Glutamatergic neuron (in vitro differentiated cells): ENCODE measurements around the gene FAS. TPM values are rescaled to one million over a fixed set of nuclear protein-coding genes. Genes with fewer than 3 reads are reported as not detected.
"Not testable (repeated sequence)": the region's sequence is repeated elsewhere in the genome, so short reads cannot be mapped to it uniquely, and the experiment has no call there.

Source experiments
- DNase-seq: peaks from one replicate; pipeline ENCODE4 v3.0.0; 2022
- H3K27ac Mint-ChIP-seq: one replicate; pipeline ENCODE4 v1.8.0; 2020; ENCODE audit warnings: mild to moderate bottlenecking, mixed read lengths, inconsistent platforms; ENCODE audit not compliant: unreplicated experiment
- H3K27me3 Mint-ChIP-seq: one replicate; pipeline ENCODE4 v1.8.0; 2020; ENCODE audit warnings: mild to moderate bottlenecking, moderate library complexity, mixed read lengths, inconsistent platforms; ENCODE audit not compliant: unreplicated experiment
- H3K36me3 Mint-ChIP-seq: one replicate; pipeline ENCODE4 v1.8.0; 2020; ENCODE audit warnings: mild to moderate bottlenecking, mixed read lengths, inconsistent platforms; ENCODE audit not compliant: unreplicated experiment
- H3K4me1 Mint-ChIP-seq: one replicate; pipeline ENCODE4 v1.8.0; 2020; ENCODE audit warnings: mild to moderate bottlenecking, low read depth, mixed read lengths, inconsistent platforms; ENCODE audit not compliant: unreplicated experiment
- H3K4me3 Mint-ChIP-seq: one replicate; pipeline ENCODE4 v1.8.0; 2020; ENCODE audit warnings: mild to moderate bottlenecking, mixed read lengths, inconsistent platforms; ENCODE audit not compliant: unreplicated experiment
- H3K9me3 Mint-ChIP-seq: one replicate; pipeline ENCODE4 v1.8.0; 2020; ENCODE audit warnings: mild to moderate bottlenecking, moderate library complexity, mixed read lengths, inconsistent platforms; ENCODE audit not compliant: unreplicated experiment
- total RNA-seq: library from RNA; stranded (reverse); fragmentation: NEBNext Ultra II Directional; extraction: Animal tissue kit (Norgen Biotek cat#: 25700); gene quantifications from one replicate; pipeline ENCODE4 v1.2.1, GENCODE V29; 2021; ENCODE audit not compliant: unreplicated experiment
- TF ChIP-seq, protein P1 (sequence below): fragments of 200-600 bp; sonication (generic); IDR thresholded peaks from one replicate; pipeline ENCODE4 v1.5.0; 2021; ENCODE audit not compliant: partially characterized antibody, unreplicated experiment

FAS gene
- total RNA-seq, 1 donor from 2014 or later = 0.69 TPM

DNA sequence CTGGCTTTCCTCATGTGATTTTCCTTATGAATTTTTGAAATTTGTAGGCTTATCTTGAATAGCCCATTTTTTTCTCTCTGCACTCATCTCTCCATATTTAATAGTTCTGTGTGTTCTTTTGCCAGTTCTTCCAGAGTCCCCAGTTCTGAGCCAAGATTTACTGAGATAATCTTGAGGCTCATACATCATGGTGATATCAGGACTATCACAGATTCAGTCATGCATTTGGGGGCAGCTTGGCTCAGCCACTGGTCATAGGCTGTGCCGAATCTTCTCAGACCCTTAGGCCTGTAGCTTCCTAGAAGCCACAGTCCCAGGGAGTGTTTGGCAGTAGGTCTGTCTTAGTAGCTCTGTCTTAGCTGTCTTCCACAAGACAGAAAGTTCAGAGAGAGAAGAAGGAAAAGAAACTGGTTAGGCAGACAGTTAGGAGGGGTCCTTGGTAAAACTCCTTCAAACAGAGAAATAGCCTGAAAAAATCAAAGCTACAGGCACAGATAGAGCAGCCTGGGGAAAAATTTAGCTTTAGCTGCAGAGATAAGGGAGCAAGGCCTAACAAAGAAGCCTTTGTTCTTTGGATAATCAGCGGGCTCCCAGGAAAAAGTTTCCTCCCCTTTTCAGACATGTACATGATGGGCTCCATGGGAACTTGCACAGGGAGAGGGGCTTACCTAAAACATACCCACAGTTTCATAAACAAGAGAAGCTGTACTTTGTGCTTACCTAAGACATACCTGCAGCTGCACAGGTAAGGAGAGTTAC is 29.1 kb downstream of the FAS start:
- TF ChIP-seq, protein P1, sequence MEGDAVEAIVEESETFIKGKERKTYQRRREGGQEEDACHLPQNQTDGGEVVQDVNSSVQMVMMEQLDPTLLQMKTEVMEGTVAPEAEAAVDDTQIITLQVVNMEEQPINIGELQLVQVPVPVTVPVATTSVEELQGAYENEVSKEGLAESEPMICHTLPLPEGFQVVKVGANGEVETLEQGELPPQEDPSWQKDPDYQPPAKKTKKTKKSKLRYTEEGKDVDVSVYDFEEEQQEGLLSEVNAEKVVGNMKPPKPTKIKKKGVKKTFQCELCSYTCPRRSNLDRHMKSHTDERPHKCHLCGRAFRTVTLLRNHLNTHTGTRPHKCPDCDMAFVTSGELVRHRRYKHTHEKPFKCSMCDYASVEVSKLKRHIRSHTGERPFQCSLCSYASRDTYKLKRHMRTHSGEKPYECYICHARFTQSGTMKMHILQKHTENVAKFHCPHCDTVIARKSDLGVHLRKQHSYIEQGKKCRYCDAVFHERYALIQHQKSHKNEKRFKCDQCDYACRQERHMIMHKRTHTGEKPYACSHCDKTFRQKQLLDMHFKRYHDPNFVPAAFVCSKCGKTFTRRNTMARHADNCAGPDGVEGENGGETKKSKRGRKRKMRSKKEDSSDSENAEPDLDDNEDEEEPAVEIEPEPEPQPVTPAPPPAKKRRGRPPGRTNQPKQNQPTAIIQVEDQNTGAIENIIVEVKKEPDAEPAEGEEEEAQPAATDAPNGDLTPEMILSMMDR = no peak
- Mint-ChIP-seq H3K36me3 (peaks cover 11% of the 10 kb centered on the region), H3K27ac (no peak overlapping the region), H3K4me3 (no peak overlapping the region), H3K9me3 (peaks cover 3% of the 10 kb centered on the region), H3K4me1 (no peaks in the 10 kb centered on the region), H3K27me3 (peaks cover 2% of the 10 kb centered on the region)
- DNase-seq = no peak

DNA sequence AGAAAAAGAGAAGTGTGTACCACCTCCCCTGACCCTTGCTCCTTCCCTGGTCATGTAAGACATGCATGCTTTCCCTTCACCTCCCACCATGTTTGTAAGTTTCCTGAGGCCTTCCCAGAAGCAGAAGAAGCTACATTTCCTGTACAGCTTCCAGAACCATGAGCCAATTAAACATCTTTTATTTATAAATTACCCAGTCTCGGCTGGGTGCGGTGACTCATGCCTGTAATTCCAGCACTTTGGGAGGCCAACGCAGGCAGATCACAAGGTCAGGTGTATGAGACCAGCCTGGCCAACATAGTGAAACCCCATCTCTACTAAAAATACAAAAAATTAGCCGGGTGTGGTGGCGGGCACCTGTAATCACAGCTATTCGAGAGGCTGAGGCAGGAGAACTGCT is 30.9 kb downstream of the FAS start:
- H3K36me3 Mint-ChIP-seq = peaks cover 11% of the 10 kb centered on the region
- H3K9me3 Mint-ChIP-seq, H3K27ac Mint-ChIP-seq, H3K4me3 Mint-ChIP-seq, H3K4me1 Mint-ChIP-seq, DNase-seq, H3K27me3 Mint-ChIP-seq: not testable (repeated sequence)

DNA sequence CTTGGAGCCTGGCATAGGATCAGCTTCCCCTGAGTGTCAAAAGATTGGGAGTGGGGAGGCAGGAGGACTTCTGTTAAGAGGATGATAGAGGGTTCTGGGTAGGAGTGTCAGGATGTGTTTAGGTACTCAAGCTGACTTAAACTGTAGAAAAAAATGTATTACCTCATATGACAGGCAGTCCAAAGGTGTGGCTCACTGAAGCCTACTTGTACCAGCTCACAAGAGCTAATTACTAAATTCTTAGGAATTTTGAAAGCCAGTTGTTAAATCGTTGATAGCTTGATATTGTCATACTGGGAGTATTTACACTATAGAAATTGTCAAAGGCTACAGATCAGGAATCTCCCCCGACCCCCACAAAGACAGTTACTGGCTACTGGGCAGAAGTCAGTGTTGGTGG is 32.1 kb downstream of the FAS start:
- Mint-ChIP-seq H3K27me3 (peaks cover 2% of the 10 kb centered on the region), H3K9me3 (peaks cover 3% of the 10 kb centered on the region), H3K4me1 (no peaks in the 10 kb centered on the region), H3K36me3 (peaks cover 11% of the 10 kb centered on the region), H3K27ac (no peak overlapping the region), H3K4me3 (no peak overlapping the region)
- TF ChIP-seq, protein P1 = no peak
- DNase-seq = no peak

DNA sequence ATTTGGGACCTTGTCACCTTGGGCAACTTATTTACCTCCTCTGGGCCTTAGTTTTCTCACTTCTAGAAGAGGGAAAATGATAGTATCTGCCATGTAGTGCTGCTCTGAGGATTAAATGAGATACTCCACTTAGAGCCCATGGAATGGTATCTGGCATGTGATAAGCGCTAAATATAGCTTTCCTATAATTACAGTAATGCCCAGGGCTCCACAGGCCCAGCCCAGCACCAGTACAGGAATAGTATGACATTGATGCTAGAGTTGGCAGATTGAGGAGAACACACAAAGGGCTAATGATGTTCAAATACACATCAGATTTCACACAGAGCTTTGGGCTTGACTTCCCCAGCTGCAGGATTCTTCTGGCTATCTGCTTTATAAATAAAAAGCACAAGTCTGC is 34.9 kb downstream of the FAS start:
- no peaks in the 10 kb centered on the region for H3K36me3 Mint-ChIP-seq
- no peak overlapping the region for H3K4me3 Mint-ChIP-seq
- no peaks in the 10 kb centered on the region for H3K4me1 Mint-ChIP-seq
- H3K9me3 Mint-ChIP-seq = no peaks in the 10 kb centered on the region
- TF ChIP-seq, protein P1 = no peak
- no peak overlapping the region for H3K27ac Mint-ChIP-seq
- no peak for DNase-seq
- H3K27me3 Mint-ChIP-seq = peaks cover 4% of the 10 kb centered on the region

DNA sequence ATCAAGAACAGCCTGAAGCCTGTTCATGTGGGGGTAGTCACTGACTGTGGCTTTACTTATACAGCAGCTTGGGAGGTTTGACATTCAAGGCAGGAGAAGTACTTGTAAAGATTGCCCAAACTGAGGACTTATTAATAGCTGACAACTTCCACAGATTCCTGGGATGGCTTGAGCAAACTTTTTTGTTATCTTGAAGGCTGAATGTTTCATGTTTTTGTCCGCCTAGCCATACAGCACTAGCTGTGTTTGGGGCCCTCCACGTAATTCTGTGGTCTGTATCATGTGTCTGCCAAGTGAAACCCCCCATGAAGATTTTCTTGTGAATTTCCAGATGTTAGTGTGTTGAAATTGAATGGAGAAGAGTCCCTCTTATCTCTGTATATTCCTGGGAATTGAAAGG is 38.6 kb downstream of the FAS start:
- Mint-ChIP-seq H3K36me3 (no peaks in the 10 kb centered on the region), H3K4me3 (no peak overlapping the region), H3K4me1 (peaks cover 7% of the 10 kb centered on the region), H3K27ac (no peak overlapping the region), H3K27me3 (peaks cover 4% of the 10 kb centered on the region), H3K9me3 (no peaks in the 10 kb centered on the region)
- DNase-seq = no peak
- TF ChIP-seq, protein P1 = no peak
